ENCODE results near the gene PTPN20.

GRCh38 chr10:47008769-47009168 lies 97.5 kb downstream of the PTPN20 start:
- TF ChIP-seq CTCF (IDR thresholded peaks at IDR 0.05) (no peak), POLR2A (IDR thresholded peaks at IDR 0.05) (no peak)

All from Peyer's patch (tissue), 4 donors.